Measurements from ENCODE around the gene AOPEP. TPM values are rescaled to one million over a fixed set of nuclear protein-coding genes. Genes with fewer than 3 reads are reported as not detected.
"Not testable (repeated sequence)": the region's sequence is repeated elsewhere in the genome, so short reads cannot be mapped to it uniquely, and the experiment has no call there.

Gene AOPEP
- total RNA-seq, 1 experiment from 2014 or later: 39.6 TPM

DNA sequence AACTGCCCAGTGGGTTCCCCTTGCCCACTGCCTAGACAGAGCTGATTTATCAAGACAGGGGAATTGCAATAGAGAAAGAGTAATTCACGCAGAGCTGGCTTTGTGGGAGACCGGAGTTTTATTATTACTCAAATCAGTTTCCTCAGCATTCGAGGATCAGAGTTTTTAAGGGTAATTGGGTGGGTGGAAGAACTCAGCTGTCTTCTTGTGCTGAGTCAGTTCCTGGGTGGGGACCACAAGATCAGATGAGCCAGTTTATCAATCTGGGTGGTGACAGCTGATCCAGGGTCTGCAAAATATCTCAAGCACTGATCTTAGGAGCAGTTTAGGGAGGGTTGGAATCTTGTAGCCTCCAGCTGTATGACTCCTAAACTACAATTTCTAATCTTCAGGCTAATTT is 152.3 kb downstream of the AOPEP start:
- H3K4me3 ChIP-seq; H3K9me3 ChIP-seq (replicated peaks); H3K27me3 ChIP-seq (replicated peaks); DNase-seq (ENCODE audit: low read depth in 1 of 2, low spot score in 2 of 2); H3K27ac ChIP-seq; H3K36me3 ChIP-seq: not testable (repeated sequence)
- peaks cover 30% of the 10 kb centered on the region for H3K4me1 ChIP-seq (replicated peaks)

- Histone ChIP-seq H3K9me3 (replicated peaks) (no peaks in the 10 kb centered on the region), H3K4me1 (replicated peaks) (peaks cover 26% of the 10 kb centered on the region), H3K27me3 (replicated peaks) (no peaks in the 10 kb centered on the region), H3K4me3 (no peak overlapping the region), H3K27ac (no peak overlapping the region), H3K36me3 (no peaks in the 10 kb centered on the region)
- no peak for DNase-seq (ENCODE audit: low read depth in 1 of 2, low spot score in 2 of 2)
Measured at GRCh38 chr9:94879230-94879629, 152.7 kb downstream of the AOPEP start.

DNA sequence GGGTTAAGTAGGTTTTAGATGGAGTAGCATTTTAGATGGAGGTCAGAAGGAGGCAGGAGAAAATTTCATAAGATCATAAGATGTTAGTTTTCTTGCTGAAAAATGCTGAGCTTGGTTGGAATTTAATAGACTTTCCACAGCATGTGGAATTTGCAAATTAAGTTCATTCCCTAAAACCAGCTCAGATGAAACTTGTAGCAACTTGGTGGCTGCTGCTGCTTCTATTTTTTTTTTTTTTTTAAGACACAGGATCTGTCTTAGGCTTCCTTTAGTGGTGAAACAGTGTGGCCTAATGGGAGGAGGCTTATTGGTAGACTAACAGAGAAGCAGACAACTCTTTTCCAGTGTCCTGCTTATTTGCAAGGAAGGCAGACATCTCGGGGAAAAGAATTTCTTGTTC is 154.5 kb downstream of the AOPEP start:
- DNase-seq (ENCODE audit: low read depth in 1 of 2, low spot score in 2 of 2): no peak
- no peak overlapping the region for H3K4me3 ChIP-seq
- H3K27me3 ChIP-seq (replicated peaks): no peaks in the 10 kb centered on the region
- H3K36me3 ChIP-seq: no peaks in the 10 kb centered on the region
- H3K9me3 ChIP-seq (replicated peaks): no peaks in the 10 kb centered on the region
- no peak overlapping the region for H3K27ac ChIP-seq
- H3K4me1 ChIP-seq (replicated peaks): peaks cover 19% of the 10 kb centered on the region

- Histone ChIP-seq H3K4me3 (no peak overlapping the region), H3K27ac (no peak overlapping the region), H3K9me3 (replicated peaks) (no peaks in the 10 kb centered on the region), H3K4me1 (replicated peaks) (peaks cover 19% of the 10 kb centered on the region), H3K36me3 (no peaks in the 10 kb centered on the region), H3K27me3 (replicated peaks) (no peaks in the 10 kb centered on the region)
- no peak for DNase-seq (ENCODE audit: low read depth in 1 of 2, low spot score in 2 of 2)
Measured at GRCh38 chr9:94881454-94881853, 155.0 kb downstream of the AOPEP start.

GRCh38 chr9:94881940-94882339 is 155.4 kb downstream of the AOPEP start:
- Histone ChIP-seq H3K27me3 (replicated peaks) (no peaks in the 10 kb centered on the region), H3K4me1 (replicated peaks) (peaks cover 19% of the 10 kb centered on the region), H3K4me3 (no peak overlapping the region), H3K36me3 (no peaks in the 10 kb centered on the region), H3K9me3 (replicated peaks) (no peaks in the 10 kb centered on the region), H3K27ac (no peak overlapping the region)
- DNase-seq (ENCODE audit: low read depth in 1 of 2, low spot score in 2 of 2): no peak

DNA sequence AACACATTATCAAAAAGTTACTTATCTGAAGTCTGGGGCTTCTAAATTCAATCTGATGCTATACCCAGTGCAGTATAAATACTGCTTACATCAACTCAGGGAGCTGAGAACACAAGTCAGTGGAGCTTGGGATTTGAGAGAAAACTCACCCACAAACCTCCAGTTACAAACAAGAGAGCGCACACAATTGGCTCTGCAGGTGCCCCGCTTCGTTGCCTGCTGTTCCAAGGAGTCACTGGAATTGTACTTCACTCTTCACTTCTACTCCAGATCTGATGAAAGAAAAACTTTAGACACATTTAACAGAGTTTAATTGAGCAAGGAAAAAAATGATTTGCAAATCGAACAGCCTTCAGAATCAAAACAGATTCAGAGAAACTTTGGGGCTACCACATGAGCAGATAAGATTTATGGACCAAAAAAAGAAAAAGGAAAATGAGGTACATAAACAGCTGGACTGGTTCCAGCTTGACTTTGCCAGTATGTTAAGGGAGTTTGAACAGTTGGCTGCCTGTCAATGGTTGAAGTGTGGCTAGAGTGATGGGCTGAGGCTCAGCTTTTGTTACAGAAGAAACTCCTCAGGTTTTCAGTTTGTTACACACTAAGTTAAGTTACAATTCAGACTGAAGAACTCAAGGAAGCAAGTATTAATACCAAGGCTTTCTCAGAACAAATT is 156.6 kb downstream of the AOPEP start:
- Histone ChIP-seq H3K9me3 (replicated peaks) (no peaks in the 10 kb centered on the region), H3K4me1 (replicated peaks) (peaks cover 19% of the 10 kb centered on the region), H3K27me3 (replicated peaks) (no peaks in the 10 kb centered on the region), H3K4me3 (no peak overlapping the region), H3K36me3 (no peaks in the 10 kb centered on the region), H3K27ac (no peak overlapping the region)
- no peak for DNase-seq (ENCODE audit: low read depth in 1 of 2, low spot score in 2 of 2)

DNA sequence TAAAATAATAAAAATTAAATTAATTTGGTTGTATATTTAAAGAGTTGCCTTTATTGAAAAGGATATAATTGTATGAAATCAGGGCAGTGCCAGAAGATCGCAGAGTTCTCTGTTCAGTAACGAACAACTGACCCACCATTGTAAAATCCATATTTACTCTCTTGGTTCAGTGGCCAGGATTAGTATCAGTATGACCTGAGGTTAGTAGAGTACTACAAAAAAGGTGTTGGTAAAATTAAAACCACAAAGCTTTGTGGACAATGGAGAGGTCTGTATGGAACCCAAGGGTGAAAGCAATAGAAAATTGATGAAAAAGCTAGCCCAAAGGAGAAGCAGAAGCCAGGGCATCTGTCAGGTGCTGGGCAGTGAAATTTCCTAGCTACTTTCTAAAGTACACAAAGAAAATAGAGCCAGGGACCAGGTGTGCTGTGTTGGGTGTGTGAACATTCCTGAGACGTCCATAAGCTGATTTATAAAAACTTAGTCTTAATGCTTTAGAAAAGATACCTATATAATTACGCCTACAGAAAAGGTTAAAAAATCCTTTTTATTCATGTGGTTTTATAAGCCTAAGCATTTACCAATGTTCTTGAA is 159.5 kb downstream of the AOPEP start:
- Histone ChIP-seq H3K4me3 (no peak overlapping the region), H3K36me3 (no peaks in the 10 kb centered on the region), H3K27ac (no peak overlapping the region), H3K27me3 (replicated peaks) (no peaks in the 10 kb centered on the region), H3K9me3 (replicated peaks) (0 out of 2 replicates have a peak, but pooled peaks cover 2% of the 10 kb centered on the region), H3K4me1 (replicated peaks) (peaks cover 9% of the 10 kb centered on the region)
- DNase-seq (ENCODE audit: low read depth in 1 of 2, low spot score in 2 of 2): no peak

DNA sequence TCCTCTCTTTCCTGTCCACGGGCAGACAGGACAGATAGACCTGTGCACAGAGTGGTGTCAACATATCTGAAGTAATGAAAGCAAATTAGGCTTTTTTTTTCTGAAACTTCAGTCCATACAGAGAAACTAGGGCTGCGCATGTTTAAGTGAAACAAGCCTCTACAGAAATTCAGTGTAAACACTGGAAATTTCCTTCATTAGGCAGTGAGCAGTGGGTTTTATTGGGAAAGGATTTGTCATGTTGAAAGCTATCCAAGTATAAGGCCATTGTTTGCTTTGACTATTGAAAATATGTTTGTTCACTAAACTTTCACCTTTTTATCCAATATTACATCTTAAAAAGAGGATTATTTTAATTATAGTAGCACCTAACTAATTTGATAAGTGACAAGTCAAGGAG is 161.2 kb downstream of the AOPEP start:
- Histone ChIP-seq H3K36me3 (no peaks in the 10 kb centered on the region), H3K27me3 (replicated peaks) (no peaks in the 10 kb centered on the region), H3K27ac (no peak overlapping the region), H3K4me3 (no peak overlapping the region), H3K4me1 (replicated peaks) (no peaks in the 10 kb centered on the region; the same call in none of the 2 replicates), H3K9me3 (replicated peaks) (0 out of 2 replicates have a peak, but pooled peaks cover 2% of the 10 kb centered on the region)
- no peak for DNase-seq (ENCODE audit: low read depth in 1 of 2, low spot score in 2 of 2)

DNA sequence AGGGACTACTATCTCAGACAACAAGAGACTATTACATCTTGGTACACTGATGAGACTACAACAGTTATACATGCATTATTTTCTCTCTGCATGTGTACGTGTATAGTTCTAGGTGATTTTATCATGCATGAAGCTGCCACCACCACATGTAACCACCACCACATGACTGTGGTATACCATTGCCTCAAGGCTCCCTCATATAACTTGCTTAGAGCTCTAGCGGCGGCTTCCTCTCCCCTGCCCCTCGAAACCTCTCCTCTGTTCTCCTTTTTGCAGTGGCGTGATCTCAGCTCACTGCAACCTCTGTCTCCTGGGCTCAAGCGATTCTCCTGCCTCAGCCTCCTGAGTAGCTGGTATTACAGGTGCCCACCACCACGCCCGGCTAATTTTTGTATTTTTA is 162.3 kb downstream of the AOPEP start:
- 0 out of 2 replicates have a peak, but pooled peaks cover 2% of the 10 kb centered on the region for H3K9me3 ChIP-seq (replicated peaks)
- no peak overlapping the region for H3K27ac ChIP-seq
- DNase-seq (ENCODE audit: low read depth in 1 of 2, low spot score in 2 of 2): no peak
- no peaks in the 10 kb centered on the region; the same call in 1 of the 2 replicates for H3K4me1 ChIP-seq (replicated peaks)
- H3K27me3 ChIP-seq (replicated peaks): no peaks in the 10 kb centered on the region
- no peaks in the 10 kb centered on the region for H3K36me3 ChIP-seq
- H3K4me3 ChIP-seq: no peak overlapping the region

GRCh38 chr9:94889628-94890027 is 163.1 kb downstream of the AOPEP start:
- DNase-seq (ENCODE audit: low read depth in 1 of 2, low spot score in 2 of 2): no peak

GRCh38 chr9:94891183-94891582 is 164.7 kb downstream of the AOPEP start:
- no peaks in the 10 kb centered on the region for H3K4me1 ChIP-seq (replicated peaks)
- H3K9me3 ChIP-seq (replicated peaks): 0 out of 2 replicates have a peak, but pooled peaks cover 2% of the 10 kb centered on the region
- no peaks in the 10 kb centered on the region for H3K36me3 ChIP-seq
- no peak overlapping the region for H3K27ac ChIP-seq
- H3K4me3 ChIP-seq: no peak overlapping the region
- H3K27me3 ChIP-seq (replicated peaks): no peaks in the 10 kb centered on the region
- DNase-seq (ENCODE audit: low read depth in 1 of 2, low spot score in 2 of 2): no peak

More at GRCh38 chr9:94889628-94890027, 163.1 kb downstream of the AOPEP start:
- H3K36me3 ChIP-seq: no peaks in the 10 kb centered on the region
- H3K4me1 ChIP-seq (replicated peaks): no peaks in the 10 kb centered on the region; the same call in 1 of the 2 replicates
- H3K27ac ChIP-seq: no peak overlapping the region
- no peaks in the 10 kb centered on the region for H3K27me3 ChIP-seq (replicated peaks)
- H3K9me3 ChIP-seq (replicated peaks): 0 out of 2 replicates have a peak, but pooled peaks cover 2% of the 10 kb centered on the region
- no peak overlapping the region for H3K4me3 ChIP-seq

DNA sequence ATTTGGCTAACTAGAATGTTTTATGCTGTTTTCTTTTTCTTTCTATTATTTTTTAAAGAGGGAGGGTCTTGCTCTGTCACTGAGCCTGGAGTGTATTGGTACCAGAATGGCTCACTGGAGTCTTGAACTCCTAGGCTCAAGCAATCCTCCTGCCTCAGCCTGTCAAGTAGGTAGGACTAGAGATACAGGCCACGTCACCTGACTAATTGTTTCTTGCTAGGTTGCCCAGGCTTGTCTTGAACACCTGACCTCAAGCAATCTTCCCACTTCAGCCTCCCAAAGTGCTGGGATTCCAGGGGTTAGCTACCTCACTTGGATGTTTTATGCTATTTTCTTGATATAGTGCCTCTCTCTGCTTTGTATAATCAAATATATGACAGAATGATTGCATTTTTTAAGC is 166.2 kb downstream of the AOPEP start:
- Histone ChIP-seq H3K36me3 (no peaks in the 10 kb centered on the region), H3K4me1 (replicated peaks) (no peaks in the 10 kb centered on the region; the same call in 1 of the 2 replicates), H3K27ac (no peak overlapping the region), H3K27me3 (replicated peaks) (no peaks in the 10 kb centered on the region), H3K9me3 (replicated peaks) (0 out of 2 replicates have a peak, but pooled peaks cover 2% of the 10 kb centered on the region), H3K4me3 (no peak overlapping the region)
- DNase-seq (ENCODE audit: low read depth in 1 of 2, low spot score in 2 of 2): no peak

- no peak for DNase-seq (ENCODE audit: low read depth in 1 of 2, low spot score in 2 of 2)
- no peaks in the 10 kb centered on the region for H3K36me3 ChIP-seq
- peaks cover 4% of the 10 kb centered on the region; the same call in 1 of the 2 replicates for H3K4me1 ChIP-seq (replicated peaks)
- H3K9me3 ChIP-seq (replicated peaks): 0 out of 2 replicates have a peak, but pooled peaks cover 2% of the 10 kb centered on the region
- H3K27ac ChIP-seq: no peak overlapping the region
- no peaks in the 10 kb centered on the region for H3K27me3 ChIP-seq (replicated peaks)
- H3K4me3 ChIP-seq: no peak overlapping the region
Measured at GRCh38 chr9:94894094-94894699, 167.7 kb downstream of the AOPEP start.

GRCh38 chr9:94895668-94896067 is 169.2 kb downstream of the AOPEP start:
- Histone ChIP-seq H3K27ac (no peak overlapping the region), H3K4me1 (replicated peaks) (peaks cover 14% of the 10 kb centered on the region)

More at GRCh38 chr9:94895668-94896067, 169.2 kb downstream of the AOPEP start:
- no peaks in the 10 kb centered on the region for H3K27me3 ChIP-seq (replicated peaks)
- no peak overlapping the region for H3K4me3 ChIP-seq
- DNase-seq (ENCODE audit: low read depth in 1 of 2, low spot score in 2 of 2): no peak
- H3K9me3 ChIP-seq (replicated peaks): 0 out of 2 replicates have a peak, but pooled peaks cover 2% of the 10 kb centered on the region
- H3K36me3 ChIP-seq: no peaks in the 10 kb centered on the region

All from SJSA1 (cell line).